T-helper 1 cell treated with Interleukin-12 subunit alpha and Interleukin-12 subunit beta and Interleukin-4 antibody, amounts not matched to agents 30 μg/mL and 1 μg/mL, for 36 hours (primary cell): Measurements from ENCODE around the gene KCNG4.

Source experiments
- H3K27ac Mint-ChIP-seq: one replicate; pipeline ENCODE4 v1.8.0; 2021; ENCODE audit warnings: mild to moderate bottlenecking, mixed read lengths
- H3K27me3 Mint-ChIP-seq: one replicate; pipeline ENCODE4 v1.8.0; 2021; ENCODE audit warnings: low read depth, mixed read lengths
- H3K36me3 Mint-ChIP-seq: one replicate; pipeline ENCODE4 v1.8.0; 2021; ENCODE audit warnings: low read depth, mixed read lengths
- H3K4me1 Mint-ChIP-seq: one replicate; pipeline ENCODE4 v1.8.0; 2021; ENCODE audit warnings: low read depth, mixed read lengths
- H3K4me3 Mint-ChIP-seq: one replicate; pipeline ENCODE4 v1.8.0; 2021; ENCODE audit warnings: mild to moderate bottlenecking, moderate library complexity, mixed read lengths
- H3K9me3 Mint-ChIP-seq: one replicate; pipeline ENCODE4 v1.8.0; 2021; ENCODE audit warnings: mixed read lengths

The KCNG4 gene

DNA sequence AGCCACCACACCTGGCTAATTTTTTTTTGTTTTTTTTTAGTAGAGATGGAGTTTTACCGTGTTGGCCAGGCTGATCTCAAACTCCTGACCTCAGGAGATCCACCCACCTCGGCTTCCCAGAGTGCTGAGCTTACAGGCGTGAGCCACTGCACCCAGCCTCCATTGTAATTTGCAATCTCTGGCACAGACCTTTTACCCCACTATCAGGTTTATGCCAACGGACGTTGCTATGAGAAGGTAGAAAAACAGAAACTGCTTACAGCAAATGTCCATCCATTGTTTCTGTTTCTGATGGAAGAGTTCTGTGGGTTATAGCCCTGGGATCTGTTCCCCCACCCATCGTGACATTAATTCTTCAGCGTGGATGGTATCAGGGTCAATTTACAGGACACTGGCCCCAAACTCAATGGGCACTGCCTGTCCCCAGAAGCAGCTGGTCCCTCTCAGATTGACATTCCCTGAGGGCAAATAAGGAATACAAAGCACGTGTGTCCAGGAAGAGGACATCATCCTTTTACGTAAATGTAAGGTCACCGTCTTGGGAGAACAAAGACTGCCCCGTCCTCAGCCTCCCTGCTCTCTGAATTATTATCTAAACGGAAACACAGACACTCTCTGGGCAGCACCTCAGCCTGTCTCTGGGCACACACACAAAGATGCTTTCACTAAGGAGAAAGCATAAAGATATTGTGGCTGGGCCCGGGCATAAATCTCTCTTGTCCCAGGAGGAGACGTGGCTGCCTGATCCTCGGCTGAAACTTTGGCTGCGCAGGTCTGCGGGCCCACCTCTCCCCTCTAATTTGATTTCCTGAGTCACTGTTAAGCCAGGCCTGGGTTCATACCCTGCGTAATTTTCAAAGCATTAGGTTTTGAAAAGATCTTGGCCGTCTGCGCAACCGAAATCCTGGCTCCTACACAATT is 5.2 kb downstream of the KCNG4 start:
- H3K4me1 Mint-ChIP-seq = no peaks in the 10 kb centered on the region
- H3K27ac Mint-ChIP-seq = no peak overlapping the region
- H3K27me3 Mint-ChIP-seq = peaks cover 19% of the 10 kb centered on the region
- H3K36me3 Mint-ChIP-seq = no peaks in the 10 kb centered on the region
- no peak overlapping the region for H3K4me3 Mint-ChIP-seq
- H3K9me3 Mint-ChIP-seq = no peaks in the 10 kb centered on the region

DNA sequence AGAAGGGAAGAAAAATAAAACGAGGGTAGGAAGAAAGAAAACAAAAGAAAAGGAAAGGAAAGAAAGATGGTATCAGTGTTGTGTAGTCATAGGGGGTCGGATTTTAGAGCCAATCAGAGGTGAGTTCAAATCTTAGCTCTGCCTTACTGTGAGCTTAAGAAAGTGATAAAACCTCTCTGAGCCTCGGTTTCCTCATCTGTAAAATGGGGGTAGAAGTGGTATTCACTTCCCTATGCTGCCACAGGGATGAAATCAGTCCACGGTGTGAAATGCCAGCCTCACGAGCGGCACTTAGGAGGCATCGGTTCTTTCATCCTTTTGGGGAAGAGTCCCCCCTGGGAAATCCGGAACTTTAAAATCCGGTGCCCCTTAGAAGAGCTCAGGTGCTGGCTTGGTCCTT is 6.1 kb downstream of the KCNG4 start:
- Mint-ChIP-seq H3K9me3 (no peaks in the 10 kb centered on the region), H3K4me3 (no peak overlapping the region), H3K27ac (no peak overlapping the region), H3K36me3 (no peaks in the 10 kb centered on the region), H3K4me1 (no peaks in the 10 kb centered on the region), H3K27me3 (peaks cover 13% of the 10 kb centered on the region)

DNA sequence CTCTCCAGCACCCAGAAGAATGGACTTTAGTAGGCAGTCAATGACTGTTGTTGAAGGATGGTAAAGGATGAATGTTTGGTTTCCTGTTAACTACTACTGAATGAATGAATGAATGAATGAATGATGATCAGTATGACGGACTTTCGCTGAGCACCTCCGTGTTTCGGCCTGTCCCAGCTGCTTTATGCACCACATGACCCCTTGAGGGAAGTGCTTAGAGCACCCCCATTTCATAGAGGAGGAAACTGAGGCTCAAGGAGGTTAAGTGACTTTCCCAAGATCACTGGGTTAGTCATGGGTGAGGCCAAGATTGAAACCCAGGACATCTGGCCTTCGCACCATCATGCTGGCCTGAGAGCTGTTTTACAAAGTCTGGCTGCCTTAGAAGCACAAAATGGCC is 6.8 kb downstream of the KCNG4 start:
- no peaks in the 10 kb centered on the region for H3K4me1 Mint-ChIP-seq
- H3K36me3 Mint-ChIP-seq = no peaks in the 10 kb centered on the region
- no peak overlapping the region for H3K4me3 Mint-ChIP-seq
- H3K9me3 Mint-ChIP-seq = no peaks in the 10 kb centered on the region
- H3K27ac Mint-ChIP-seq = no peak overlapping the region
- H3K27me3 Mint-ChIP-seq = peaks cover 13% of the 10 kb centered on the region

- H3K4me1 Mint-ChIP-seq = no peaks in the 10 kb centered on the region
- peaks cover 17% of the 10 kb centered on the region for H3K27me3 Mint-ChIP-seq
- no peak overlapping the region for H3K27ac Mint-ChIP-seq
- H3K9me3 Mint-ChIP-seq = no peaks in the 10 kb centered on the region
- no peak overlapping the region for H3K4me3 Mint-ChIP-seq
- H3K36me3 Mint-ChIP-seq = no peaks in the 10 kb centered on the region
Measured at GRCh38 chr16:84232060-84232459, 7.8 kb downstream of the KCNG4 start.

GRCh38 chr16:84229471-84229870 is 10.3 kb downstream of the KCNG4 start:
- Mint-ChIP-seq H3K27ac (no peak overlapping the region), H3K9me3 (no peaks in the 10 kb centered on the region), H3K4me3 (no peak overlapping the region), H3K36me3 (no peaks in the 10 kb centered on the region), H3K27me3 (peaks cover 17% of the 10 kb centered on the region), H3K4me1 (no peaks in the 10 kb centered on the region)

- H3K9me3 Mint-ChIP-seq = no peaks in the 10 kb centered on the region
- H3K4me3 Mint-ChIP-seq = no peak overlapping the region
- H3K27me3 Mint-ChIP-seq = peaks cover 13% of the 10 kb centered on the region
- no peak overlapping the region for H3K27ac Mint-ChIP-seq
- H3K36me3 Mint-ChIP-seq = no peaks in the 10 kb centered on the region
- no peaks in the 10 kb centered on the region for H3K4me1 Mint-ChIP-seq
Measured at GRCh38 chr16:84228256-84228838, 11.5 kb downstream of the KCNG4 start.

- Mint-ChIP-seq H3K36me3 (no peaks in the 10 kb centered on the region), H3K4me3 (no peak overlapping the region), H3K27ac (no peak overlapping the region), H3K4me1 (no peaks in the 10 kb centered on the region), H3K9me3 (no peaks in the 10 kb centered on the region), H3K27me3 (peaks cover 12% of the 10 kb centered on the region)
Measured at GRCh38 chr16:84227548-84227947, 12.3 kb downstream of the KCNG4 start.

- H3K36me3 Mint-ChIP-seq = no peaks in the 10 kb centered on the region
Measured at GRCh38 chr16:84226026-84226425, 13.8 kb downstream of the KCNG4 start.

GRCh38 chr16:84225571-84225970 is 14.2 kb downstream of the KCNG4 start:
- Mint-ChIP-seq H3K4me1 (no peaks in the 10 kb centered on the region), H3K9me3 (no peaks in the 10 kb centered on the region), H3K4me3 (no peak overlapping the region), H3K27ac (no peak overlapping the region), H3K36me3 (no peaks in the 10 kb centered on the region), H3K27me3 (peaks cover 3% of the 10 kb centered on the region)

More at GRCh38 chr16:84226026-84226425, 13.8 kb downstream of the KCNG4 start:
- H3K4me1 Mint-ChIP-seq = no peaks in the 10 kb centered on the region
- peaks cover 4% of the 10 kb centered on the region for H3K27me3 Mint-ChIP-seq
- no peak overlapping the region for H3K27ac Mint-ChIP-seq
- no peaks in the 10 kb centered on the region for H3K9me3 Mint-ChIP-seq
- no peak overlapping the region for H3K4me3 Mint-ChIP-seq

DNA sequence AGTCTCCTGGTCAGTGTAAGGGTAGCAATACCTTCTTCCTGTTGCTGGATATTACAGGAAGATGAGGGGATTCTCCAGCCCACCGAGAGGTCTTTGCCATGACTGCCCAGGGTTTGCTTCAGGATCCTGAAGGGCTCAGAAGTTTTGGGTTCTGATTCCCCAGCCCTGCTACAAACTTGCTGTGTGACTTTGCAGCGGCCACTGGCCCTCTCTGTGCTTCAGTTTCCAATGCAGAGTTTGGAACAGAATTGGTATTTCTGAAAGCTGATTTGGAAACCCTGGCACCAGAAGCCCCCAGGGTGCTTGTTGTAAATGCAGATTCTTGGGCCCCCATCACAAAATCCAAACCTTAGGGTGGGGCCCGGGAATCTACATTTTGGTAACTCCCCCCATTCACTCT is 14.7 kb downstream of the KCNG4 start:
- Mint-ChIP-seq H3K9me3 (no peaks in the 10 kb centered on the region), H3K4me3 (no peak overlapping the region), H3K27ac (no peak overlapping the region), H3K27me3 (peaks cover 3% of the 10 kb centered on the region), H3K36me3 (no peaks in the 10 kb centered on the region), H3K4me1 (no peaks in the 10 kb centered on the region)

DNA sequence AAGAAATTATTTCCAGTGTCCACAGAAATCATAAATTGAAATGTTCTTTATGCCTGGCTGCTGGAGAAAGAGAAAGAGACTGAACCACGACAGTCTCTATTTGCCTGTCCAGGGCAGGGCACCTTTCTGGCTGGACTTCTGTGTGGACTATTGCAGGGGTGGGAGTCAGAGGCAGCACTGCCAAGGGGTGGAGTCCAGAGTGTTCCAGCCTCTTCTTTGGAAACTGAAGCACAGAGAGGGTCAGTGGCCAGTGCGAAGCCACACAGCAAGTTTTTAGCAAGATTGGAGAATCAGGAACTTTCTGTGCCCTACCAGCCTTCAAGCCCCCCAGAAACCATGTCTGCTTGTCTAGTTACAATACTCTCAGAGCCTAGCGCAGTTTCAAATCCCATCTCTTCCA is 15.3 kb downstream of the KCNG4 start:
- Mint-ChIP-seq H3K9me3 (no peaks in the 10 kb centered on the region), H3K27me3 (peaks cover 3% of the 10 kb centered on the region), H3K27ac (no peak overlapping the region)

DNA sequence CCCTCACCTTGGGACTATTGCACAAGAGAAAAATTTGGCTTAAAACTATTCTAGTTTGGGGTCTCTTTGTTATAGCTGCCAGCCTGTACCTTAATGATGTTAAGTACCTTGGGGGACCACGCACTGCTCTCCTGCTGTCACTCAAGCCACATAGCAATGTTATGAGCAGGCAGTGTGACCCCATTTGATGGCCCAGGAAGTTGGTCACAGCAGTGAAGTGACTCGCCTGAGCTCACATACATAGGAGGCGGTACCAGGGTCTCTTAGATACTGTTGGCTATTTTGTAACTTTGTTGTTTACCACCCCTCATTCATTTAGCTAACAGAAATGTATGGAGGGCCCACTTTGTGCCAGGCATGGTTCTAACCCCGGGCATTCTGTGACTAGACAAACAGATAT is 16.4 kb downstream of the KCNG4 start:
- no peak overlapping the region for H3K4me3 Mint-ChIP-seq
- no peaks in the 10 kb centered on the region for H3K9me3 Mint-ChIP-seq
- no peaks in the 10 kb centered on the region for H3K4me1 Mint-ChIP-seq
- H3K27ac Mint-ChIP-seq = no peak overlapping the region
- H3K36me3 Mint-ChIP-seq = no peaks in the 10 kb centered on the region
- peaks cover 3% of the 10 kb centered on the region for H3K27me3 Mint-ChIP-seq

More for the DNA sequence above, 15.3 kb downstream of the KCNG4 start:
- Mint-ChIP-seq H3K4me3 (no peak overlapping the region), H3K4me1 (no peaks in the 10 kb centered on the region), H3K36me3 (no peaks in the 10 kb centered on the region)

GRCh38 chr16:84220851-84221250 is 19.0 kb downstream of the KCNG4 start:
- H3K9me3 Mint-ChIP-seq = no peaks in the 10 kb centered on the region
- H3K4me3 Mint-ChIP-seq = no peak overlapping the region
- H3K27me3 Mint-ChIP-seq = no peaks in the 10 kb centered on the region
- no peaks in the 10 kb centered on the region for H3K4me1 Mint-ChIP-seq
- no peak overlapping the region for H3K27ac Mint-ChIP-seq
- no peaks in the 10 kb centered on the region for H3K36me3 Mint-ChIP-seq

DNA sequence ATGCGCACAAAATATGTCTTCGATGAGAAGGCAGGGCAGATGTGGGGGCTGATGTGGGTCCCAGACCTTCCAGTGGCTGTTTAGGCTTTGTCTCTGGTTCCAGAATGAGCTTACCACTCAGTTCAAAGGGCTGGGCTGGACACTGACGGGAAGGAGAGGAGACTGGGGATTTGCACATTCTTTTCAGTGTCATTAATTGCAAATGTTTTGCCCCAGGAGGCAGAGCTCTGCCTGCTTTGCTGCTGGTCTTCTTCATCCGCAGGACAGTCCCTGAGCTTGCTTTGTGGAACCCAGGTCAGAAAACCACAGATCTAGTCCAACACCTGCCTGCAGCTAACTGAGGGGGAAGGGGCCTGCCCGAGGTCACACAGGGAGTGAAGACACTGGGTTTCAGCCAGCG is 20.9 kb downstream of the KCNG4 start:
- Mint-ChIP-seq H3K4me1 (no peaks in the 10 kb centered on the region), H3K36me3 (no peaks in the 10 kb centered on the region), H3K4me3 (no peak overlapping the region), H3K9me3 (no peaks in the 10 kb centered on the region), H3K27me3 (no peaks in the 10 kb centered on the region), H3K27ac (no peak overlapping the region)

- H3K27ac Mint-ChIP-seq = no peak overlapping the region
- H3K4me3 Mint-ChIP-seq = no peak overlapping the region
- H3K4me1 Mint-ChIP-seq = no peaks in the 10 kb centered on the region
- H3K36me3 Mint-ChIP-seq = no peaks in the 10 kb centered on the region
- H3K9me3 Mint-ChIP-seq = no peaks in the 10 kb centered on the region
- no peaks in the 10 kb centered on the region for H3K27me3 Mint-ChIP-seq
Measured at GRCh38 chr16:84218176-84218823, 21.5 kb downstream of the KCNG4 start.
